Subcutaneous abdominal adipose tissue (tissue), 5 donors: ENCODE measurements around the gene BRINP2.

Source experiments
- H3K27ac ChIP-seq: one replicate; pipeline ENCODE4 v1.7.0; 2013; ENCODE audit warnings: low read depth, mild to moderate bottlenecking, inconsistent platforms, low read length, moderate library complexity
- H3K27me3 ChIP-seq, 5 donors: one replicate each; pipeline ENCODE4 v1.7.0; 2013; ENCODE audit warnings: low read length in 5 of 5, inconsistent platforms in 1 of 5; ENCODE audit not compliant: control insufficient read depth in 5 of 5, insufficient read depth in 4 of 5
- H3K36me3 ChIP-seq, 5 donors: one replicate each; pipeline ENCODE4 v1.7.0; 2013; ENCODE audit warnings: low read length in 5 of 5; ENCODE audit not compliant: control insufficient read depth in 5 of 5, insufficient read depth in 5 of 5
- H3K4me1 ChIP-seq, 5 donors: one replicate each; pipeline ENCODE4 v1.7.0; 2013; ENCODE audit warnings: low read length in 5 of 5, mild to moderate bottlenecking in 3 of 5, moderate library complexity in 1 of 5; ENCODE audit not compliant: control insufficient read depth in 5 of 5, insufficient read depth in 5 of 5
- H3K4me3 ChIP-seq, 5 donors: one replicate each; pipeline ENCODE4 v1.7.0; 2013; ENCODE audit warnings: low read length in 5 of 5, low read depth in 1 of 5
- H3K9ac ChIP-seq, 5 donors: one replicate each; pipeline ENCODE4 v1.7.0; 2013; ENCODE audit warnings: low read length in 5 of 5, mild to moderate bottlenecking in 4 of 5, moderate library complexity in 3 of 5
- H3K9me3 ChIP-seq, 5 donors: one replicate each; pipeline ENCODE4 v1.7.0; 2013; ENCODE audit warnings: low read length in 5 of 5; ENCODE audit not compliant: control insufficient read depth in 5 of 5
- donor health status: healthy.
- donor health status: healthy.
- donor health status: healthy.
- donor health status: healthy.
- donor health status: healthy.

Gene BRINP2

DNA sequence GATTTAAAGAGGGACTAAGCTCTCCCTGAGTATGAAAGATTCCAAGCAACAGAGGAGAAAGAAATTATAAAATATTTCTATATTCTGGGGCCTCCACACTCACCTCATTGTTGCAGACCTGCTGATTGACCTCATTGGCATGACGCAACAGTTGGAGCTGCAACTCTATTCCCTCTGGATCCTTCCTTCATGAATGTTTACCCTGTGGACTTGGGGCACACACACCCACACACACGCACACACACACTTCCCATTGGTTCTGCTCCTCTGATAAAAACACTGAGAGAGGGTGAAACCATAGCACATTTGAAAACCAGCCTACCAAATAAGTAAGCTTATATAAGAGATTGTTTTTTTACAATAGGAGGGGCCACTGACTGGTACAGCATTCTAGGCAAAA is 159.1 kb downstream of the BRINP2 start:
- H3K9ac ChIP-seq, result no peak overlapping the region

More for the DNA sequence above, 159.1 kb downstream of the BRINP2 start:
- peaks cover 0 to 4% (median 0%) of the 10 kb centered on the region in 5 donors for H3K9me3 ChIP-seq
- no peaks in the 10 kb centered on the region for H3K27me3 ChIP-seq
- H3K36me3 ChIP-seq, result no peaks in the 10 kb centered on the region
- no peak overlapping the region for H3K27ac ChIP-seq
- H3K4me1 ChIP-seq, result peaks cover 0 to 14% (median 12%) of the 10 kb centered on the region in 5 donors
- H3K4me3 ChIP-seq, result no peak overlapping the region
